Prostate gland (tissue), 2 donors: ENCODE data around the gene KRT73.

Experiments used
- CTCF ChIP-seq, 4 experiments: fragments of 200-600 bp in 2 of 4; fragments of 450-650 bp in 2 of 4; sonication (generic) in 2 of 4; IDR thresholded peaks; 1 replicate in 3 of 4; 2 replicates in 1 of 4; pipeline ENCODE4 v1.5.1; 2016 to 2019; ENCODE audit warnings: antibody characterized with exemption in 4 of 4, mild to moderate bottlenecking in 2 of 4, moderate library complexity in 2 of 4
- POLR2A ChIP-seq: fragments of 450-650 bp; IDR thresholded peaks from one replicate; pipeline ENCODE4 v1.6.1; 2016; ENCODE audit warnings: antibody characterized with exemption, mild to moderate bottlenecking
- POLR2AphosphoS5 ChIP-seq: sonication (generic); formaldehyde crosslinking; IDR thresholded peaks from one replicate; pipeline ENCODE4 v1.6.1; 2017; ENCODE audit warnings: antibody characterized with exemption

- TF ChIP-seq POLR2AphosphoS5 (no peak), POLR2A (no peak), CTCF (IDR thresholded peaks at IDR 0.05) (no peak)
Measured at GRCh38 chr12:52617403-52617785, 965 bp downstream of the KRT73 start.
